ENCODE results near the gene UGT1A3.

UGT1A3 gene

GRCh38 chr2:233807966-233808935 is 79.4 kb downstream of the UGT1A3 start:
- H3K4me3 ChIP-seq (replicated peaks in 1 of 2; ENCODE audit: low read depth in 2 of 2, low read length in 2 of 2), result no peak overlapping the region
- no peak for DNase-seq (ENCODE audit: low read depth in 2 of 2)
- TF ChIP-seq CTCF (IDR thresholded peaks at IDR 0.05; ENCODE audit: low read depth, low read length), result no peak

- no peak for TF ChIP-seq CTCF (IDR thresholded peaks at IDR 0.05; ENCODE audit: low read depth, low read length)
- no peak overlapping the region for H3K4me3 ChIP-seq (replicated peaks in 1 of 2; ENCODE audit: low read depth in 2 of 2, low read length in 2 of 2)
- no peak for DNase-seq (ENCODE audit: low read depth in 2 of 2)
These were observed 81.5 kb downstream of the UGT1A3 start for GRCh38 chr2:233810385-233810784.

- no peak for DNase-seq (ENCODE audit: low read depth in 2 of 2)
- H3K4me3 ChIP-seq (replicated peaks in 1 of 2; ENCODE audit: low read depth in 2 of 2, low read length in 2 of 2), result no peak overlapping the region
- no peak for TF ChIP-seq CTCF (IDR thresholded peaks at IDR 0.05; ENCODE audit: low read depth, low read length)
These were observed 82.2 kb downstream of the UGT1A3 start for GRCh38 chr2:233811087-233811486.

GRCh38 chr2:233811732-233812131 is 82.9 kb downstream of the UGT1A3 start:
- no peak for DNase-seq (ENCODE audit: low read depth in 2 of 2)
- no peak overlapping the region for H3K4me3 ChIP-seq (replicated peaks in 1 of 2; ENCODE audit: low read depth in 2 of 2, low read length in 2 of 2)
- no peak for TF ChIP-seq CTCF (IDR thresholded peaks at IDR 0.05; ENCODE audit: low read depth, low read length)

GRCh38 chr2:233813236-233814055 is 84.6 kb downstream of the UGT1A3 start:
- no peak for TF ChIP-seq CTCF (IDR thresholded peaks at IDR 0.05; ENCODE audit: low read depth, low read length)

GRCh38 chr2:233814056-233814835 is 85.4 kb downstream of the UGT1A3 start:
- H3K4me3 ChIP-seq (replicated peaks in 1 of 2; ENCODE audit: low read depth in 2 of 2, low read length in 2 of 2), result no peak overlapping the region
- peak in 1 of 2 donors; percentile 30 for DNase-seq (ENCODE audit: low read depth in 2 of 2)
- TF ChIP-seq CTCF (IDR thresholded peaks at IDR 0.05; ENCODE audit: low read depth, low read length), result no peak

More at GRCh38 chr2:233813236-233814055, 84.6 kb downstream of the UGT1A3 start:
- no peak overlapping the region for H3K4me3 ChIP-seq (replicated peaks in 1 of 2; ENCODE audit: low read depth in 2 of 2, low read length in 2 of 2)
- DNase-seq (ENCODE audit: low read depth in 2 of 2), result no peak

Data from cardiac fibroblast (primary cell).